IMR-90 (cell line): ENCODE results near the gene NCR1. TPM values are rescaled to one million over a fixed set of nuclear protein-coding genes. Genes with fewer than 3 reads are reported as not detected.

Experiments used
- ATAC-seq: fragments of 200-7000 bp; cut with Tn5 transposase; 2 replicates; pipeline ENCODE4 v1.9.1; 2020; ENCODE audit warnings: low read depth, mild to moderate bottlenecking, moderate library complexity
- BruUV-seq: library from RNA; stranded (reverse); fragments of 400-500 nt; replicated peaks from 2 replicates; lab custom pipeline; 2021; lab: Mats Ljungman, UMichigan
- CTCF ChIA-PET: fragments of 300-600 bp; formaldehyde crosslinking; extraction: SDS; loops from one replicate; lab custom pipeline; 2021; ENCODE audit warnings: antibody characterized with exemption; lab: Yijun Ruan, JAX
- POLR2A ChIA-PET: fragments of 300-600 bp; sonication (Branson Sonifier 250); formaldehyde crosslinking; loops from one replicate; lab custom pipeline; 2022; ENCODE audit warnings: antibody characterized with exemption; ENCODE audit not compliant: unreplicated experiment; lab: Charles Lee
- DNase-seq: peaks from one replicate; pipeline ENCODE4 v3.0.0; 2013
- H2AFZ ChIP-seq: replicated peaks from 2 replicates; pipeline ENCODE3; 2013; ENCODE audit warnings: low read length, mild to moderate bottlenecking; ENCODE audit not compliant: poor library complexity
- H2AK5ac ChIP-seq: 2 replicates; pipeline ENCODE4 v1.6.1; 2013; ENCODE audit warnings: low read depth, low read length, inconsistent platforms
- H2AK9ac ChIP-seq: replicated peaks from 2 replicates; pipeline ENCODE3; 2013; ENCODE audit warnings: mild to moderate bottlenecking, low read depth, low read length, moderate library complexity; ENCODE audit not compliant: poor library complexity
- H2BK120ac ChIP-seq: 2 replicates; pipeline ENCODE4 v1.6.1; 2013; ENCODE audit warnings: low read depth, low read length, inconsistent platforms
- H2BK15ac ChIP-seq: 3 replicates; pipeline ENCODE4 v1.6.1; 2013; ENCODE audit warnings: low read depth, low read length, inconsistent platforms
- H2BK20ac ChIP-seq: 2 replicates; pipeline ENCODE4 v1.6.1; 2013; ENCODE audit warnings: low read depth, mild to moderate bottlenecking, inconsistent platforms, low read length, moderate library complexity
- H2BK5ac ChIP-seq: 2 replicates; pipeline ENCODE4 v1.6.1; 2013; ENCODE audit warnings: mild to moderate bottlenecking, low read depth, low read length, inconsistent platforms; ENCODE audit not compliant: poor library complexity, severe bottlenecking
- H3K14ac ChIP-seq: replicated peaks from 2 replicates; pipeline ENCODE4 v1.6.1; 2013; ENCODE audit warnings: low read depth, low read length, inconsistent platforms
- H3K18ac ChIP-seq: 2 replicates; pipeline ENCODE4 v1.6.1; 2013; ENCODE audit warnings: low read depth, low read length, control low read depth
- H3K23ac ChIP-seq: 2 replicates; pipeline ENCODE4 v1.6.1; 2013; ENCODE audit warnings: low read depth, low read length, inconsistent platforms
- H3K27ac ChIP-seq: 2 replicates; pipeline ENCODE4 v1.5.1; 2013; ENCODE audit warnings: mild to moderate bottlenecking, control low read depth, low read length; ENCODE audit not compliant: insufficient read depth
- H3K27me3 ChIP-seq: 2 replicates; pipeline ENCODE4 v1.6.1; 2013; ENCODE audit warnings: low read length; ENCODE audit not compliant: control insufficient read depth, insufficient read depth
- H3K36me3 ChIP-seq: 2 replicates; pipeline ENCODE4 v1.6.1; 2013; ENCODE audit warnings: low read length, mixed read lengths; ENCODE audit not compliant: control insufficient read depth, insufficient read depth
- H3K4ac ChIP-seq: 2 replicates; pipeline ENCODE4 v1.6.1; 2013; ENCODE audit warnings: low read depth, low read length, inconsistent platforms
- H3K4me1 ChIP-seq: 2 replicates; pipeline ENCODE4 v1.6.1; 2013; ENCODE audit warnings: low read length, mixed read lengths; ENCODE audit not compliant: control insufficient read depth, insufficient read depth
- H3K4me2 ChIP-seq: 2 replicates; pipeline ENCODE4 v1.6.1; 2013; ENCODE audit warnings: low read depth, mild to moderate bottlenecking, control low read depth, low read length, moderate library complexity
- H3K4me3 ChIP-seq: 2 replicates; pipeline ENCODE4 v1.5.1; 2013; ENCODE audit warnings: low read depth, mild to moderate bottlenecking, control low read depth, low read length, moderate library complexity; ENCODE audit not compliant: insufficient read depth
- H3K56ac ChIP-seq: 2 replicates; pipeline ENCODE4 v1.6.1; 2013; ENCODE audit warnings: low read length, inconsistent platforms; ENCODE audit not compliant: insufficient read depth; ENCODE audit errors: extremely low read depth
- H3K79me1 ChIP-seq, 2 experiments: 2 replicates each; pipeline ENCODE4 v1.6.1; 2013; ENCODE audit warnings: low read length in 2 of 2, inconsistent platforms in 1 of 2, low read depth in 1 of 2
- H3K9ac ChIP-seq: 2 replicates; pipeline ENCODE4 v1.6.1; 2013; ENCODE audit warnings: low read depth, low read length, control low read depth
- H3K9me1 ChIP-seq: 2 replicates; pipeline ENCODE4 v1.6.1; 2013; ENCODE audit warnings: low read length, inconsistent platforms; ENCODE audit not compliant: insufficient read depth
- H3K9me3 ChIP-seq: 2 replicates; pipeline ENCODE4 v1.6.1; 2013; ENCODE audit warnings: low read length; ENCODE audit not compliant: control insufficient read depth, insufficient read depth
- H4K20me1 ChIP-seq: 2 replicates; pipeline ENCODE4 v1.6.1; 2013; ENCODE audit warnings: low read length, inconsistent platforms; ENCODE audit not compliant: insufficient read depth
- H4K5ac ChIP-seq: 2 replicates; pipeline ENCODE4 v1.6.1; 2013; ENCODE audit warnings: mild to moderate bottlenecking, low read depth, low read length, control low read depth
- H4K8ac ChIP-seq, 2 experiments: 2 replicates each; pipeline ENCODE4 v1.6.1; 2013; ENCODE audit warnings: low read depth in 2 of 2, low read length in 2 of 2, control low read depth in 1 of 2, inconsistent platforms in 1 of 2
- H4K91ac ChIP-seq: 2 replicates; pipeline ENCODE4 v1.6.1; 2013; ENCODE audit warnings: low read depth, low read length, inconsistent platforms; ENCODE audit not compliant: insufficient read depth
- BHLHE40 ChIP-seq: fragments of 150-350 bp; IDR thresholded peaks from 2 replicates; pipeline ENCODE4 v1.6.1; 2016; ENCODE audit warnings: mild to moderate bottlenecking, low read depth, low read length
- CEBPB ChIP-seq: IDR thresholded peaks from 2 replicates; pipeline ENCODE4 v1.6.1; 2012; ENCODE audit warnings: low read depth, low read length, improper control_type of control experiment
- CHD1 ChIP-seq: IDR thresholded peaks from 2 replicates; pipeline ENCODE4 v1.6.1; 2012; ENCODE audit warnings: low read depth, low read length, improper control_type of control experiment
- CTCF ChIP-seq: conservative IDR thresholded peaks from 2 replicates; pipeline ENCODE4 v1.5.1; 2012; ENCODE audit warnings: mild to moderate bottlenecking, low read depth, low read length, improper control_type of control experiment
- ELK1 ChIP-seq: fragments of 150-350 bp; IDR thresholded peaks from 2 replicates; pipeline ENCODE4 v1.6.1; 2016; ENCODE audit warnings: low read depth, mild to moderate bottlenecking, low read length, moderate library complexity, borderline replicate concordance
- FOS ChIP-seq: fragments of 150-350 bp; IDR thresholded peaks from 2 replicates; pipeline ENCODE4 v1.6.1; 2016; ENCODE audit warnings: low read depth, low read length
- MAFK ChIP-seq: IDR thresholded peaks from 2 replicates; pipeline ENCODE4 v1.6.1; 2012; ENCODE audit warnings: low read depth, low read length, improper control_type of control experiment
- MAZ ChIP-seq: IDR thresholded peaks from 2 replicates; pipeline ENCODE4 v1.6.1; 2012; ENCODE audit warnings: low read depth, mild to moderate bottlenecking, low read length, improper control_type of control experiment, moderate library complexity, borderline replicate concordance
- MXI1 ChIP-seq: IDR thresholded peaks from 2 replicates; pipeline ENCODE4 v1.6.1; 2012; ENCODE audit warnings: low read depth, mild to moderate bottlenecking, low read length, moderate library complexity, borderline replicate concordance
- NFE2L2 ChIP-seq: fragments of 150-350 bp; IDR thresholded peaks from 2 replicates; pipeline ENCODE4 v1.6.1; 2016; ENCODE audit warnings: low read depth, mild to moderate bottlenecking, low read length
- POLR2A ChIP-seq: IDR thresholded peaks from 2 replicates; pipeline ENCODE4 v1.6.1; 2012; ENCODE audit warnings: mild to moderate bottlenecking, low read depth, low read length
- RAD21 ChIP-seq: IDR thresholded peaks from 2 replicates; pipeline ENCODE4 v1.6.1; 2012; ENCODE audit warnings: low read length, improper control_type of control experiment
- RCOR1 ChIP-seq: IDR thresholded peaks from 2 replicates; pipeline ENCODE4 v1.6.1; 2012; ENCODE audit warnings: mild to moderate bottlenecking, low read length, improper control_type of control experiment; ENCODE audit not compliant: insufficient replicate concordance
- RFX5 ChIP-seq: IDR thresholded peaks from 2 replicates; pipeline ENCODE4 v1.8.0; 2012; ENCODE audit warnings: low read depth, mild to moderate bottlenecking, low read length, moderate library complexity
- SMC3 ChIP-seq: fragments of 150-350 bp; IDR thresholded peaks from 2 replicates; pipeline ENCODE4 v1.6.1; 2016; ENCODE audit warnings: low read depth, mild to moderate bottlenecking, antibody characterized with exemption, low read length, moderate library complexity
- USF2 ChIP-seq: fragments of 150-350 bp; IDR thresholded peaks from 2 replicates; pipeline ENCODE4 v1.6.1; 2017; ENCODE audit warnings: mild to moderate bottlenecking, antibody characterized with exemption, low read length, low read depth
- WGBS, 2 experiments: methylation state at CpG; one replicate each; pipeline versions ENCODE4 v1.1.5 to v1.1.7; 2013; ENCODE audit warnings: missing lambda C conversion rate in 2 of 2; ENCODE audit not compliant: insufficient read length in 1 of 2; ENCODE audit errors: extremely low coverage in 2 of 2; 5-methylcytosine and 5-hydroxymethylcytosine counted together
- dilution Hi-C: fragments of 300-500 bp; cut with HindIII; formaldehyde crosslinking; loops from one replicate; pipeline ENCODE4 v1.14.3; 2018; ENCODE audit warnings: low sequenced_read_pairs; ENCODE audit not compliant: unreplicated experiment
- in situ Hi-C: fragments of 300-500 bp; cut with MboI; formaldehyde crosslinking; loops from 3 replicates; pipeline ENCODE4 v1.14.3; 2019; ENCODE audit warnings: low sequenced_read_pairs, inconsistent platforms, mixed read lengths
- intact Hi-C: fragments of 100-400 bp; cut with micrococcal nuclease; formaldehyde crosslinking; loops from 2 replicates; pipeline ENCODE4 v1.10.0; 2022
- polyA plus RNA-seq, 3 experiments: library from polyadenylated mRNA; depleted of rRNA; stranded (reverse); fragments of >200 nt; gene quantifications; 2 replicates each; pipeline ENCODE4 v1.2.3, GENCODE V29; 2012; ENCODE audit warnings: low replicate concordance in 1 of 3
- total RNA-seq: library from RNA; depleted of rRNA; stranded (reverse); fragments of >200 nt; gene quantifications from 2 replicates; pipeline ENCODE4 v1.2.3, GENCODE V29; 2012

The NCR1 gene
- total and polyA plus RNA-seq, 2 of the 4 experiments (the other 2 are of a cell fraction) = not detected

GRCh38 chr19:54882758-54883157 is 23.2 kb upstream of the NCR1 start:
- no CpG with 5 or more reads among the region's 7 CpGs for WGBS, 2 experiments
- no peak overlapping the region for H2BK15ac ChIP-seq
- no peak overlapping the region for H2AK5ac ChIP-seq
- no peak overlapping the region for H3K56ac ChIP-seq
- H3K4me2 ChIP-seq = no peak overlapping the region
- no peak overlapping the region for H4K8ac ChIP-seq
- dilution Hi-C loops (no loop called here), in situ Hi-C loops (no loop called here), intact Hi-C loops (no loop called here)
- no peak overlapping the region for H4K5ac ChIP-seq
- H3K18ac ChIP-seq = no peak overlapping the region
- H3K36me3 ChIP-seq = no peaks in the 10 kb centered on the region
- H2BK5ac ChIP-seq = no peak overlapping the region
- no peak for TF ChIP-seq RAD21
- TF ChIP-seq NFE2L2 = no peak
- TF ChIP-seq MAZ = no peak
- TF ChIP-seq RFX5 = no peak
- no peak for TF ChIP-seq MAFK
- no peak for TF ChIP-seq CEBPB
- no peak for TF ChIP-seq POLR2A
- TF ChIP-seq MXI1 = no peak
- no peak for TF ChIP-seq USF2
- TF ChIP-seq RCOR1 = no peak
- TF ChIP-seq CHD1 = no peak
- TF ChIP-seq FOS = no peak
- no peak for TF ChIP-seq SMC3
- no peak for TF ChIP-seq ELK1
- no peak for TF ChIP-seq CTCF
- TF ChIP-seq BHLHE40 = no peak
- no peaks in the 10 kb centered on the region for H3K27me3 ChIP-seq
- H4K91ac ChIP-seq = no peak overlapping the region
- no peak overlapping the region for H3K4me3 ChIP-seq
- H2AFZ ChIP-seq = no peak overlapping the region
- ATAC-seq = no peak
- no peak overlapping the region for H3K4ac ChIP-seq
- no peak overlapping the region for H2BK20ac ChIP-seq
- no peaks in the 10 kb centered on the region for H3K4me1 ChIP-seq
- no peaks in the 10 kb centered on the region for H4K20me1 ChIP-seq
- H2BK120ac ChIP-seq = no peak overlapping the region
- BruUV-seq = no TSS peak
- peaks cover 25% of the 10 kb centered on the region for H3K9me3 ChIP-seq
- H3K23ac ChIP-seq = no peak overlapping the region
- H3K79me1 ChIP-seq = no peaks in the 10 kb centered on the region
- H3K27ac ChIP-seq = no peak overlapping the region
- no peak overlapping the region for H3K9ac ChIP-seq
- H2AK9ac ChIP-seq = no peak overlapping the region
- CTCF ChIA-PET = no interaction called here
- H3K14ac ChIP-seq = no peak overlapping the region
- DNase-seq = no peak
- POLR2A ChIA-PET = no interaction called here
- H3K9me1 ChIP-seq = no peaks in the 10 kb centered on the region
